Measurements from ENCODE around the gene TP53RK. TPM values are rescaled to one million over a fixed set of nuclear protein-coding genes. Genes with fewer than 3 reads are reported as not detected.

Gene TP53RK
- polyA plus RNA-seq, 1 of the 3 experiments (the other 2 are of a cell fraction) = 5.5 TPM

GRCh38 chr20:46666306-46666705 lies 22.9 kb downstream of the TP53RK start:
- Histone ChIP-seq H3K9ac (no peak overlapping the region), H3K9me3 (no peaks in the 10 kb centered on the region), H3K4me3 (ENCODE audit: low read depth in 2 of 2, low read length in 1 of 2) (no peak overlapping the region), H3F3A (replicated peaks; ENCODE audit: insufficient read depth) (no peaks in the 10 kb centered on the region), H3K36me3 (replicated peaks in 1 of 2; ENCODE audit: control insufficient read depth in 1 of 2, insufficient read depth in 2 of 2, low read length in 1 of 2) (no peaks in the 10 kb centered on the region), H3K9me2 (no peaks in the 10 kb centered on the region), H4K20me1 (ENCODE audit: insufficient read depth) (no peaks in the 10 kb centered on the region), H3K4me2 (no peak overlapping the region), H2AFZ (ENCODE audit: low read depth) (no peak overlapping the region), H3K4me1 (ENCODE audit: control insufficient read depth in 1 of 2, insufficient read depth in 2 of 2, low read depth in 1 of 2, low read length in 1 of 2) (no peaks in the 10 kb centered on the region), H3K27me3 (ENCODE audit: insufficient read depth) (no peaks in the 10 kb centered on the region), H3K79me2 (ENCODE audit: insufficient read depth) (no peaks in the 10 kb centered on the region), H3K27ac (ENCODE audit: low read depth in 2 of 2, low read length in 1 of 2) (no peak overlapping the region)
- POLR2A ChIA-PET = no interaction called here
- no peak for TF ChIP-seq IRF3 (IDR thresholded peaks at IDR 0.05; ENCODE audit: low read depth, low read length)
- no peak for TF ChIP-seq USF2 (IDR thresholded peaks at IDR 0.05; ENCODE audit: borderline replicate concordance, low read depth, low read length)
- no peak for TF ChIP-seq POLR2AphosphoS5 (IDR thresholded peaks at IDR 0.05; ENCODE audit: low read depth, low read length)
- no peak for DNase-seq
- WGBS (ENCODE audit: low lambda C conversion rate) = 97% methylated on average over 3 of the region's 3 CpGs
- CTCF ChIA-PET = interaction anchor here (0.7 to 1.7 kb wide), 3 partner anchors 15 to 150 kb away, joined by 3 to 5 read pairs (median 4); no protein-coding TSS in a partner anchor

- H3K4me3 ChIP-seq (ENCODE audit: low read depth in 2 of 2, low read length in 1 of 2) = no peak overlapping the region
- no peak overlapping the region for H2AFZ ChIP-seq (ENCODE audit: low read depth)
- no peak for DNase-seq
- ChIA-PET POLR2A (no interaction called here), CTCF (interaction anchor here (0.7 to 1.7 kb wide), 2 partner anchors 15 to 149 kb away, joined by 3 to 4 read pairs; no protein-coding TSS in a partner anchor)
- H3K9ac ChIP-seq = no peak overlapping the region
- no peak overlapping the region for H3K27ac ChIP-seq (ENCODE audit: low read depth in 2 of 2, low read length in 1 of 2)
- no peaks in the 10 kb centered on the region for H3K9me2 ChIP-seq
- 58% methylated on average over 3 of the region's 3 CpGs for WGBS (ENCODE audit: low lambda C conversion rate)
- no peaks in the 10 kb centered on the region for H3K9me3 ChIP-seq
- H3K4me1 ChIP-seq (ENCODE audit: control insufficient read depth in 1 of 2, insufficient read depth in 2 of 2, low read depth in 1 of 2, low read length in 1 of 2) = no peaks in the 10 kb centered on the region
- no peak overlapping the region for H3K4me2 ChIP-seq
- no peaks in the 10 kb centered on the region for H3K27me3 ChIP-seq (ENCODE audit: insufficient read depth)
- TF ChIP-seq YY1 (IDR thresholded peaks at IDR 0.05; ENCODE audit: low read depth) = no peak
- TF ChIP-seq GABPA (IDR thresholded peaks at IDR 0.05; ENCODE audit: low read depth) = no peak
- TF ChIP-seq TCF12 (IDR thresholded peaks at IDR 0.05) = no peak
- no peak for TF ChIP-seq SMC3 (IDR thresholded peaks at IDR 0.05; ENCODE audit: low read depth, low read length)
- no peak for TF ChIP-seq GATA2 (CRISPR knock-in tag; IDR thresholded peaks at IDR 0.05)
- TF ChIP-seq TAF1 (IDR thresholded peaks at IDR 0.05; ENCODE audit: borderline replicate concordance, low read depth, low read length) = no peak
- no peak for TF ChIP-seq USF1 (IDR thresholded peaks at IDR 0.05; ENCODE audit: borderline replicate concordance, low read depth)
- TF ChIP-seq NFIC (IDR thresholded peaks at IDR 0.05; ENCODE audit: borderline replicate concordance) = no peak
- no peaks in the 10 kb centered on the region for H3F3A ChIP-seq (replicated peaks; ENCODE audit: insufficient read depth)
- H3K36me3 ChIP-seq (replicated peaks in 1 of 2; ENCODE audit: control insufficient read depth in 1 of 2, insufficient read depth in 2 of 2, low read length in 1 of 2) = no peaks in the 10 kb centered on the region
- no peaks in the 10 kb centered on the region for H3K79me2 ChIP-seq (ENCODE audit: insufficient read depth)
- H4K20me1 ChIP-seq (ENCODE audit: insufficient read depth) = no peaks in the 10 kb centered on the region
Measured at GRCh38 chr20:46665602-46666001, 23.6 kb downstream of the TP53RK start.
